HG03095 (cell line): ENCODE results near the gene GRM4.
"Not testable (repeated sequence)": the region's sequence is repeated elsewhere in the genome, so short reads cannot be mapped to it uniquely, and the experiment has no call there.

Experiments used
- ATAC-seq: cut with Tn5 transposase; IDR thresholded peaks from one replicate; pipeline ENCODE4 v1.9.1; 2021; ENCODE audit warnings: moderate library complexity; ENCODE audit not compliant: unreplicated experiment

Gene GRM4

GRCh38 chr6:34146021-34146782 is at the start of gene GRM4:
GRM4 (minus strand) TSS chr6:34146087; CDS start chr6:34133496, 12,591 bp downstream.
- no peak for ATAC-seq

- no peak for ATAC-seq
These were observed 48.9 kb upstream of the GRM4 start for GRCh38 chr6:34194772-34195171.

GRCh38 chr6:34190504-34191122 is 44.7 kb upstream of the GRM4 start:
- ATAC-seq: no peak

- no peak for ATAC-seq
These were observed 44.1 kb upstream of the GRM4 start for GRCh38 chr6:34189806-34190503.

- ATAC-seq: not testable (repeated sequence)
These were observed 38.8 kb upstream of the GRM4 start for GRCh38 chr6:34184726-34185125.

GRCh38 chr6:34182751-34183531 is 37.1 kb upstream of the GRM4 start:
- ATAC-seq: no peak

- no peak for ATAC-seq
These were observed 36.0 kb upstream of the GRM4 start for GRCh38 chr6:34181908-34182307.

- ATAC-seq: no peak
These were observed 33.3 kb upstream of the GRM4 start for GRCh38 chr6:34179106-34179720.

- ATAC-seq: no peak
These were observed 32.6 kb upstream of the GRM4 start for GRCh38 chr6:34178357-34179105.

- no peak for ATAC-seq
These were observed 31.3 kb upstream of the GRM4 start for GRCh38 chr6:34177181-34177591.

GRCh38 chr6:34176261-34177031 is 30.6 kb upstream of the GRM4 start:
- no peak for ATAC-seq

- ATAC-seq: no peak
These were observed 29.0 kb upstream of the GRM4 start for GRCh38 chr6:34174846-34175399.

GRCh38 chr6:34172961-34173775 is 27.3 kb upstream of the GRM4 start:
- ATAC-seq: no peak

GRCh38 chr6:34170346-34170745 is 24.5 kb upstream of the GRM4 start:
- no peak for ATAC-seq

- no peak for ATAC-seq
These were observed 24.0 kb upstream of the GRM4 start for GRCh38 chr6:34169897-34170296.

- no peak for ATAC-seq
These were observed 16.1 kb upstream of the GRM4 start for GRCh38 chr6:34161857-34162515.

GRCh38 chr6:34159844-34160243 is 14.0 kb upstream of the GRM4 start:
- no peak for ATAC-seq

GRCh38 chr6:34158876-34159275 is 13.0 kb upstream of the GRM4 start:
- no peak for ATAC-seq
